ENCODE data around the gene CTXN1. TPM values are rescaled to one million over a fixed set of nuclear protein-coding genes. Genes with fewer than 3 reads are reported as not detected.
A peak's percentile ranks its signal among the peaks of the same experiment; 100 is the strongest.

The CTXN1 gene
- total RNA-seq, 1 donor = 2.8 TPM

DNA sequence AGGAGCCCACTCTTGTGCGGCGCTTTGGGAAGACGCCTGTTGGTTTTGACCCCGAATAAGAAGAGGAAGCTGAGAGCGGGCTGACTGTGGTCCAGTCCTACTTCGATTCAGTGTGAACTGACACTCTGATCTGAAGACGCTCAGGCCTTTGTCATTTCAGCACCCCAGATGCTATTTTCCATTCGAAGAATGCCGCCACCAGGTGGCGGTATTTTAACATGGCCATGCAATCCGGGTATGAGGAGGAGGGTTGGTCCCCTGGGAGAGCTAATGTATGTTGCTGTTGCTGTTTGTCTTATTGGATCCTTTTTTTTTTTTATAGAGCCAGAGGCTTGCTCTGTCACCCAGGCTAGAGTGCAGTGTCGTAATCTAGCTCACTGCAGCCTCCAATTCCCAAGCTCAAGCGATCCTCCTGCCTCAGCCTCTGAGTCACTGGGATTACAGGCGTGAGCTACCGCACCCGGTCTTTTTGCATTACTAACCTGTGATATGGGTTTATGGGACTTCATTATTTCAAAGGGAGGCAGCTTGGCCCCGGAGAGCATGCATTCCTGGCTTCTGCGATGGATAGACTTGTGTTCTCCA lies 18.3 kb upstream of the CTXN1 start:
- peak overlapping the region; percentile 85 for H3K4me3 ChIP-seq (ENCODE audit: low read depth, low read length)
- DNase-seq (ENCODE audit: low read depth) = peak; percentile 92
- TF ChIP-seq, protein P1, sequence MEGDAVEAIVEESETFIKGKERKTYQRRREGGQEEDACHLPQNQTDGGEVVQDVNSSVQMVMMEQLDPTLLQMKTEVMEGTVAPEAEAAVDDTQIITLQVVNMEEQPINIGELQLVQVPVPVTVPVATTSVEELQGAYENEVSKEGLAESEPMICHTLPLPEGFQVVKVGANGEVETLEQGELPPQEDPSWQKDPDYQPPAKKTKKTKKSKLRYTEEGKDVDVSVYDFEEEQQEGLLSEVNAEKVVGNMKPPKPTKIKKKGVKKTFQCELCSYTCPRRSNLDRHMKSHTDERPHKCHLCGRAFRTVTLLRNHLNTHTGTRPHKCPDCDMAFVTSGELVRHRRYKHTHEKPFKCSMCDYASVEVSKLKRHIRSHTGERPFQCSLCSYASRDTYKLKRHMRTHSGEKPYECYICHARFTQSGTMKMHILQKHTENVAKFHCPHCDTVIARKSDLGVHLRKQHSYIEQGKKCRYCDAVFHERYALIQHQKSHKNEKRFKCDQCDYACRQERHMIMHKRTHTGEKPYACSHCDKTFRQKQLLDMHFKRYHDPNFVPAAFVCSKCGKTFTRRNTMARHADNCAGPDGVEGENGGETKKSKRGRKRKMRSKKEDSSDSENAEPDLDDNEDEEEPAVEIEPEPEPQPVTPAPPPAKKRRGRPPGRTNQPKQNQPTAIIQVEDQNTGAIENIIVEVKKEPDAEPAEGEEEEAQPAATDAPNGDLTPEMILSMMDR (IDR thresholded peaks at IDR 0.05; ENCODE audit: insufficient read depth, low read length) = peak; percentile 78

DNA sequence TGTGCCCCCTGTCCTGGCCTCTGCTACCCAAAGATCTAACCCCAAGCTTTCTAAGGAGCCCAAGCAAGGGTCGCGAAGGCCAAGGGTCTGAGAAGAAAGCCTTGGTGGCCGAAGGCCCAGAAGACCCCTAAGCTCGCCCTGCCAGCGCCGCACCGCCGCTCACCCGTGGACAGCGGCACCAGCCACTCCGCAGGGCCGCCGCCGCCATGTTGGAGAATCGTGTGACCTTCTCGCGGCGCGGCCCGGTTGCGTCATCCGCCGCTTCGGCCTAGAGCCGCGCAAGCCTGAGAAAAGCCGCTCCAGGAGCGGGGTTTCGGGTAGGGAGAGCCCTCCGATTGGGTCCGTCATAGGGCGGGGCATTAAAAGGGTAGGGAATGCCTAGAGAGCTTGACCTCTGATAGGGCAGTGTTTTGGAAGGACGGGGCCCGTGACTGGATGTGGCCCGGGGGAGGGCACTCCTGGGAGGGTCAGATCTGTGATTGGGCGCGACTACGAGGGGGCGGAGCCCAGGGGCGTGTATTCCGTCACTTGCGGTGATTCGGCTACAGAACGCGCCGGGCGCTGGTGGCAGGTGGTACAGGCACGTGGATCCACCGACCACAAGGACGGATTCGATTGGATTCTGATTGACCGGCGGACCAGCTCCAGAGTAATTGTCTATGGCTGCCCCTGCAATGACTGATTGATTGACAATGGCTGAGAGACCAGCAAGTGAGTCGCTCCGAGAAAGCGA lies 17.7 kb upstream of the CTXN1 start, which contains the start of gene TIMM44:
Gene TIMM44, minus strand, starts transcription at position 223 of the 733 bp plus-strand sequence. Its CDS starts 15 bp downstream, at position 208.
- peak; percentile 99 for DNase-seq (ENCODE audit: low read depth)
- TF ChIP-seq, protein P1 (IDR thresholded peaks at IDR 0.05; ENCODE audit: insufficient read depth, low read length) = no peak
- H3K4me3 ChIP-seq (ENCODE audit: low read depth, low read length) = peak within 1 kb of the TSS; percentile 90

DNA sequence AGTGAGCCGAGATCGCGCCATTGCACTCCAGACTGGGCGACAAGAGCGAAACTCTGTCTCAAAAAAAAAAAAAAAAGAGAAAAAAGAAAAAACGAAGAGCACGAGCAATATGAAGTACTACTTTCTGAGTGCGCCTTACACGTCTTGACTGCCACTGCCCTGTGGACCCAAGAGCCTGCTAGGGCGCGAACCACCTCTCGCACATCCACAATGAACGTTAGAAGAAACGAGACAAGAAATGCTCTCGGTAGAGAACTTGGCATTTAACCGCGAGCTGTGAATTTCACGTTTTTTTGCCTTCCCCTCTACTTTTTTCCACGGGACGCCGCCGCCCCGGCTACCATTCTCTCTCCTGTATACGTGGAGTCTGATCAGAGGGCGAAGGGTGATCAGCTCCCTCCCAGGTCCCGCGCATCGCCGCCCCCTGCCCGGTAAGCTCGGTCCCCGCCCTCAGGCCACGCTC lies 17.1 kb upstream of the CTXN1 start:
- peak overlapping the region; percentile 90 for H3K4me3 ChIP-seq (ENCODE audit: low read depth, low read length)
- TF ChIP-seq, protein P1 (IDR thresholded peaks at IDR 0.05; ENCODE audit: insufficient read depth, low read length) = no peak
- peak; percentile 13 for DNase-seq (ENCODE audit: low read depth)

DNA sequence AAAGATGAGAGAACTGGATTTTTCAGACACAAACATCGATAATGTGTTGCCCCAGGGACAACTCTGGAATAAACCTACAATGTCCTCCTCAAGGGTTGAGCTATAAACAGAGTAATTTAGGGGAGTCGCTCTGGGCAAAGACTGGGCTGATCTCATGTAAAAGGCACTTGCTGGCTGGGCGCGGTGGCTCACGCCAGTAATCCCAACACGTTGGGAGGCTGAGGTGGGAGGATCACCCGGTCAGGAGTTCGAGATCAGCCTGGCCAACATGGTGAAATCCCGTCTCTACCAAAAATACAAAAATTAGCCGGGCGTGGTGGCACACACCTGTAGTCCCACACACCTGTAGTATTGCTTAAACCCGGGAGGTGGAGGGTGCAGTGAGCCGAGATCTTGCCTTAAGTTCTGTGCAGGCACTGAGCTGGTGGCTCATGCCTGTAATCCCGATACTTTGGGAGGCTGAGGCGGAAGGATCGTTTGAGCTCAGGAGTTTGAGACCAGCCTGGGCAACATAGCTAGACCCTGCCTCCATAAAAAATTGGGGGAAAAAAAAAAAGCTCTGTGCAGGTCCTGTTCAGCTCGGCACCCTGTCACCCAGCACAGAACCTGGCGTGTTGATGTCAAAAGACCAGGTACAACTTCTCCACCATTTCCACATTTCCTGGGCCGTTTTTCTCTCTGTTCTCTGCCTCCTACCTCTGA lies 16.1 kb upstream of the CTXN1 start:
- peak overlapping the region; percentile 90 for H3K4me3 ChIP-seq (ENCODE audit: low read depth, low read length)
- DNase-seq (ENCODE audit: low read depth) = no peak
- TF ChIP-seq, protein P1 (IDR thresholded peaks at IDR 0.05; ENCODE audit: insufficient read depth, low read length) = no peak

DNA sequence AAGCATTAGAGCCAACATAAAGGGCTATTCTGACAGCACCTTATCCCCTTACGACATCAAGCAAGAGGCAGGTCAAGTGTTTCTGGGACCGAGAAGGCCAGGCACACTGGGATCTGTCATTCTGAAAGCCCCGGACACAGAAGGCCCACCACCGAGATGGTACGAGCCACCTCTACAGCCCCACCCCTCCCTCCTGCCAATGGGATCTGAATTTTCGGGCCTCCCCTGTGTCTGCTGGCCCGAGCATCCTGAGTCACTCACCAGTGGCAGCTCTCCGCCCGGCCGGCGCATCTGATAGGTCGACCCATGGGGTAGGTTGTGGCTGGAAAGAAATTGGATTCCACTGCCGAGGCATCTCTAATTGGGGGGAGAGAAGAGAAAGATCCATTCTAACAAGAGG lies 14.9 kb upstream of the CTXN1 start:
- DNase-seq (ENCODE audit: low read depth) = no peak
- no peak overlapping the region for H3K4me3 ChIP-seq (ENCODE audit: low read depth, low read length)
- TF ChIP-seq, protein P1 (IDR thresholded peaks at IDR 0.05; ENCODE audit: insufficient read depth, low read length) = no peak

DNA sequence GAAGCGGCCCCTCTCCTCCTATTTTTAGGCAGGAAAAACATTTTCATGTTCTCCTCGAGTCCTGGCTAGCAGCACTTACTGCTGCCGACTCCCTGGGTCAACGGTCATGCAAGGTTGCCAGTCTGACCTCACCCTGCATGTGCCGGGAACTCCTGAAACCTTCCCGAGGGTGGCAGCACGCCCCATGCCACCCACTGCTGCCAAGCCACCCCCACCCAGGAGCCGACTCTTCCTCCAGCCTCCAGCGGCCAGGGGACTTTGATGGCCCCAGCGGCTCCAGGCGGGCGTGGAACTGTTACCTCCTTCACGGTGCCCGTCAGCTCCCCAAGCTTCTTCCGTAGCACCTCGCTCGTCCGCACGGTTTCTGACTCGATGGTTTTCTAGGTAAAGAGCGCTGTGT lies 8.8 kb upstream of the CTXN1 start:
- no peak for DNase-seq (ENCODE audit: low read depth)
- no peak overlapping the region for H3K4me3 ChIP-seq (ENCODE audit: low read depth, low read length)
- TF ChIP-seq, protein P1 (IDR thresholded peaks at IDR 0.05; ENCODE audit: insufficient read depth, low read length) = no peak
